Osteoblast (primary cell): Measurements from ENCODE around the gene FOXB1. TPM values are rescaled to one million over a fixed set of nuclear protein-coding genes. Genes with fewer than 3 reads are reported as not detected.
A peak's percentile ranks its signal among the peaks of the same experiment; 100 is the strongest.

Source experiments
- DNase-seq: peaks from one replicate; pipeline ENCODE4 v3.0.0; 2011; ENCODE audit warnings: low spot score, mixed read lengths; ENCODE audit not compliant: insufficient read length; ENCODE audit errors: missing footprints
- H2AFZ ChIP-seq: 2 replicates; pipeline ENCODE4 v1.6.0; 2011; ENCODE audit warnings: mild to moderate bottlenecking, low read length
- H3K27ac ChIP-seq: 2 replicates; pipeline ENCODE4 v1.5.1; 2011; ENCODE audit warnings: mild to moderate bottlenecking, low read depth, low read length, moderate library complexity
- H3K27me3 ChIP-seq: 2 replicates; pipeline ENCODE4 v1.6.0; 2012; ENCODE audit warnings: mild to moderate bottlenecking, control low read depth, inconsistent platforms, low read length, moderate library complexity; ENCODE audit not compliant: insufficient read depth
- H3K36me3 ChIP-seq: 2 replicates; pipeline ENCODE4 v1.5.1; 2011; ENCODE audit warnings: mild to moderate bottlenecking, low read length, control low read depth, moderate library complexity; ENCODE audit not compliant: insufficient read depth
- H3K4me1 ChIP-seq: 2 replicates; pipeline ENCODE4 v1.5.1; 2011; ENCODE audit warnings: mild to moderate bottlenecking, low read length, control low read depth, moderate library complexity; ENCODE audit not compliant: insufficient read depth
- H3K4me2 ChIP-seq: 2 replicates; pipeline ENCODE4 v1.6.0; 2011; ENCODE audit warnings: mild to moderate bottlenecking, low read length; ENCODE audit not compliant: insufficient read depth
- H3K4me3 ChIP-seq: fragments of 200-600 bp; sonication (generic); 3 replicates; pipeline ENCODE4 v1.5.1; 2012; ENCODE audit warnings: mild to moderate bottlenecking, low read length, inconsistent platforms; ENCODE audit not compliant: insufficient read depth
- H3K79me2 ChIP-seq: 2 replicates; pipeline ENCODE4 v1.6.0; 2012; ENCODE audit warnings: mild to moderate bottlenecking, low read length, control low read depth, inconsistent platforms; ENCODE audit not compliant: insufficient read depth
- H3K9me3 ChIP-seq: 2 replicates; pipeline ENCODE4 v1.5.1; 2011; ENCODE audit warnings: low read depth, low read length, control low read depth
- H4K20me1 ChIP-seq: 2 replicates; pipeline ENCODE4 v1.6.0; 2012; ENCODE audit warnings: mild to moderate bottlenecking, low read length, control low read depth; ENCODE audit not compliant: insufficient read depth
- total RNA-seq: library from RNA; depleted of rRNA; stranded (reverse); fragments of >200 nt; gene quantifications from 2 replicates; pipeline ENCODE4 v1.2.3, GENCODE V29; 2012
- TF ChIP-seq, protein P1 (sequence below): IDR thresholded peaks from 2 replicates; pipeline ENCODE4 v1.5.1; 2011; ENCODE audit warnings: mild to moderate bottlenecking, low read depth, low read length, moderate library complexity; ENCODE audit errors: extremely low read depth

The FOXB1 gene
- total RNA-seq, 1 donor: not detected

DNA sequence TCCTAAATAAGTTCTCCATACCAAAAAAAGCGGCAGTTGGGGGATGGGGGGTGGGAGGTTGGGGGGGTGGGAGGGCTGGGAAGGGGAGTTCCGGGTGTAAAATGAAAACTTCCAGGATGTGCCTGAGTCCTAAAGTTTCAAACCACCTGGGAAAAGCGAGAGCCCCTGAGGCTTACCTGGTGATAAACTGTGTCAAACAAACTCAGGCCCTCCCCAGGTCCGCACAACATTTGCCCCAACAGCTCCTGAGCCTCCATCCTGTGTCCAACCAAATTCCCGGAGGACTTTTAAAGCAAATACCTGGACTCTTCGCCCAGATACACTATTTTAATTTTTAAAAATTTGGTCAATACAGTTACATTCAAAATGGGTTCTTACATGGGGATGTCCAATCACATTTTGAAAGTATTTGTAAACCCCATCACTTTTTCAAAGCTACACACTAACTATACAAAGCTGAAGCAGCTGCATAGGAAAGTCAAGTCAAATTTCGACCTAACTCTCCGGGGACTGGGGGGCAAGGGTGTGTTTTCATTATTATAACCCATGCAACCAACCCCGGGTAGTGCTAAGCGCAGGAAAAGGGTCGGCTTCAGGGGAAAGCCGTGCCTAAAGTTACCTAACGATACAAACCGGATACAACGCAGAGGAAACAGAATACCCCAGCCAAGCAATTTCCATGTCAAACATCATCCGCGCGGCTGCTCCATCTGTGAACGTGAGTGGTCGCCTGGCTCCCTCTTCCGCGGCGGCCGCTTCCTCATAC, 685 bp upstream of the FOXB1 start:
- TF ChIP-seq, protein P1, sequence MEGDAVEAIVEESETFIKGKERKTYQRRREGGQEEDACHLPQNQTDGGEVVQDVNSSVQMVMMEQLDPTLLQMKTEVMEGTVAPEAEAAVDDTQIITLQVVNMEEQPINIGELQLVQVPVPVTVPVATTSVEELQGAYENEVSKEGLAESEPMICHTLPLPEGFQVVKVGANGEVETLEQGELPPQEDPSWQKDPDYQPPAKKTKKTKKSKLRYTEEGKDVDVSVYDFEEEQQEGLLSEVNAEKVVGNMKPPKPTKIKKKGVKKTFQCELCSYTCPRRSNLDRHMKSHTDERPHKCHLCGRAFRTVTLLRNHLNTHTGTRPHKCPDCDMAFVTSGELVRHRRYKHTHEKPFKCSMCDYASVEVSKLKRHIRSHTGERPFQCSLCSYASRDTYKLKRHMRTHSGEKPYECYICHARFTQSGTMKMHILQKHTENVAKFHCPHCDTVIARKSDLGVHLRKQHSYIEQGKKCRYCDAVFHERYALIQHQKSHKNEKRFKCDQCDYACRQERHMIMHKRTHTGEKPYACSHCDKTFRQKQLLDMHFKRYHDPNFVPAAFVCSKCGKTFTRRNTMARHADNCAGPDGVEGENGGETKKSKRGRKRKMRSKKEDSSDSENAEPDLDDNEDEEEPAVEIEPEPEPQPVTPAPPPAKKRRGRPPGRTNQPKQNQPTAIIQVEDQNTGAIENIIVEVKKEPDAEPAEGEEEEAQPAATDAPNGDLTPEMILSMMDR: no peak
- no peaks in the 10 kb centered on the region for H3K9me3 ChIP-seq
- H3K27me3 ChIP-seq: peaks cover 99% of the 10 kb centered on the region
- H3K27ac ChIP-seq: no peak overlapping the region
- peaks cover 5% of the 10 kb centered on the region for H3K4me1 ChIP-seq
- no peaks in the 10 kb centered on the region for H4K20me1 ChIP-seq
- no peak overlapping the region for H2AFZ ChIP-seq
- H3K36me3 ChIP-seq: no peaks in the 10 kb centered on the region
- H3K79me2 ChIP-seq: no peaks in the 10 kb centered on the region
- no peak overlapping the region for H3K4me2 ChIP-seq
- DNase-seq: peak; percentile 70
- H3K4me3 ChIP-seq: no peak overlapping the region

DNA sequence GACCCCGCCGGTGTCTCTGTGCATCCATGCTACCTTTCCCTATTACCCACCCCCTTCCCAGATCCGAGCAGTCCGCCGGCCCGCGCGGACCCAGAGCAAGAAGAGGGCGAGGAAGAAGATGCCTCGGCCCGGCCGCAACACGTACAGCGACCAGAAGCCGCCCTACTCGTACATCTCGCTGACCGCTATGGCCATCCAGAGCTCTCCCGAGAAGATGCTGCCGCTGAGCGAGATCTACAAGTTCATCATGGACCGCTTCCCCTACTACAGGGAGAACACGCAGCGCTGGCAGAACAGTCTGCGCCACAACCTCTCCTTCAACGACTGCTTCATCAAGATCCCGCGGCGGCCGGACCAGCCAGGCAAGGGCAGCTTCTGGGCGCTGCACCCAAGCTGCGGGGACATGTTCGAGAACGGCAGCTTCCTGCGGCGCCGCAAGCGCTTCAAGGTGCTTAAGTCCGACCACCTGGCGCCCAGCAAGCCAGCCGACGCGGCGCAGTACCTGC, 788 bp downstream of the FOXB1 start:
- Histone ChIP-seq H3K27me3 (peaks cover 99% of the 10 kb centered on the region), H2AFZ (no peak overlapping the region)
- TF ChIP-seq, protein P1: no peak

DNA sequence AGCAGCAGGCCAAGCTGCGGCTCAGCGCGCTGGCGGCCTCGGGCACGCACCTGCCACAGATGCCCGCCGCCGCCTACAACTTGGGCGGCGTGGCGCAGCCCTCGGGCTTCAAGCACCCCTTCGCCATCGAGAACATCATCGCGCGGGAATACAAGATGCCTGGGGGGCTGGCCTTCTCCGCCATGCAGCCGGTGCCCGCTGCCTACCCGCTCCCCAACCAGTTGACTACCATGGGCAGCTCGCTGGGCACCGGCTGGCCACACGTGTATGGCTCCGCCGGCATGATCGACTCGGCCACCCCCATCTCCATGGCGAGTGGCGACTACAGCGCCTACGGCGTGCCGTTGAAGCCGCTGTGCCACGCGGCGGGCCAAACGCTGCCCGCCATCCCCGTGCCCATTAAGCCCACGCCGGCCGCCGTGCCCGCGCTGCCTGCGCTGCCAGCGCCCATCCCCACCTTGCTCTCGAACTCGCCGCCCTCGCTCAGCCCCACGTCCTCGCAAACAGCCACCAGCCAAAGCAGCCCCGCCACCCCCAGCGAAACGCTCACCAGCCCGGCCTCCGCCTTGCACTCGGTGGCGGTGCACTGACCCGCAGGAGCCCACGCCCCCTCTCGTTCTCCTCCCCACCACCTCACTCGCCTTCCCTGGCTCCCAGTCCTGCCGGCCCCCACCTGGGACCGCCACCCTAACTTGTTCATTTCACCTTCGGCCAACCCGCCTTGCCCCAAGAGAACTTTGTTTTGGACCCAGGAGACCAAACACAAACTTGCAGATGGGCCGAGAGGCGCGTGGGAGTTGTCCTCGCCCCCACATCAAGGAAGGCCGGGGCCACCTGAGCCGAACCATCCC, 1.5 kb downstream of the FOXB1 start:
- Histone ChIP-seq H3K9me3 (no peaks in the 10 kb centered on the region), H3K4me3 (peak overlapping the region; percentile 68), H4K20me1 (no peaks in the 10 kb centered on the region), H3K4me2 (peak overlapping the region; percentile 74), H3K79me2 (no peaks in the 10 kb centered on the region), H3K4me1 (peaks cover 5% of the 10 kb centered on the region), H3K27ac (no peak overlapping the region), H3K36me3 (no peaks in the 10 kb centered on the region), H2AFZ (peak overlapping the region; percentile 65), H3K27me3 (peaks cover 99% of the 10 kb centered on the region)
- peak; percentile 46 for DNase-seq
- TF ChIP-seq, protein P1: no peak

More for the DNA sequence above, 788 bp downstream of the FOXB1 start:
- no peaks in the 10 kb centered on the region for H3K79me2 ChIP-seq
- H3K9me3 ChIP-seq: no peaks in the 10 kb centered on the region
- no peaks in the 10 kb centered on the region for H4K20me1 ChIP-seq
- H3K36me3 ChIP-seq: no peaks in the 10 kb centered on the region
- no peak overlapping the region for H3K27ac ChIP-seq
- H3K4me3 ChIP-seq: no peak overlapping the region
- peak; percentile 36 for DNase-seq
- no peak overlapping the region for H3K4me2 ChIP-seq
- H3K4me1 ChIP-seq: peaks cover 5% of the 10 kb centered on the region
